ENCODE results near the gene SEZ6. TPM values are rescaled to one million over a fixed set of nuclear protein-coding genes. Genes with fewer than 3 reads are reported as not detected.

Gene SEZ6
- total RNA-seq, 4 donors from 2014 or later: 0.42 to 0.83 (median 0.52) TPM; not detected in 1

GRCh38 chr17:29020576-29020975, 14.7 kb upstream of the SEZ6 start:
- no peak for DNase-seq (ENCODE audit: extremely low spot score)
- intact Hi-C loops (cut with DNase I): no loop called here
- WGBS: 64% methylated on average over 8 of the region's 8 CpGs
- TF ChIP-seq CTCF (IDR thresholded peaks at IDR 0.05) (no peak), POLR2A (IDR thresholded peaks at IDR 0.05; ENCODE audit: low read depth) (no peak), EP300 (IDR thresholded peaks at IDR 0.05) (no peak), POLR2AphosphoS5 (IDR thresholded peaks at IDR 0.05) (no peak)
- H3K36me3 ChIP-seq: no peaks in the 10 kb centered on the region
- H3K4me1 ChIP-seq: peaks cover 9 to 11% (median 9%) of the 10 kb centered on the region in 4 donors
- H3K27me3 ChIP-seq: peaks cover 0 to 53% (median 13%) of the 10 kb centered on the region in 4 donors
- H3K9me3 ChIP-seq: no peaks in the 10 kb centered on the region
- H3K4me3 ChIP-seq: no peak overlapping the region
- H3K27ac ChIP-seq (replicated peaks in 1 of 4): no peak overlapping the region

GRCh38 chr17:29019475-29020181, 13.8 kb upstream of the SEZ6 start:
- no peak for TF ChIP-seq POLR2AphosphoS5 (IDR thresholded peaks at IDR 0.05)
- TF ChIP-seq POLR2A (IDR thresholded peaks at IDR 0.05; ENCODE audit: low read depth): no peak
- no peak for TF ChIP-seq CTCF (IDR thresholded peaks at IDR 0.05)
- no peak for TF ChIP-seq EP300 (IDR thresholded peaks at IDR 0.05)
- Histone ChIP-seq H3K36me3 (no peaks in the 10 kb centered on the region), H3K4me1 (peaks cover 9 to 11% (median 9%) of the 10 kb centered on the region in 4 donors), H3K9me3 (no peaks in the 10 kb centered on the region), H3K27me3 (peaks cover 0 to 49% (median 13%) of the 10 kb centered on the region in 4 donors), H3K4me3 (peak overlapping the region in 1 of 4 donors; percentile 17), H3K27ac (replicated peaks in 1 of 4) (no peak overlapping the region)
- intact Hi-C loops (cut with DNase I): no loop called here
- DNase-seq (ENCODE audit: extremely low spot score): no peak
- WGBS: 20% methylated on average over 38 of the region's 39 CpGs

GRCh38 chr17:29018788-29019474, 13.1 kb upstream of the SEZ6 start:
- DNase-seq (ENCODE audit: extremely low spot score): no peak
- Histone ChIP-seq H3K4me3 (no peak overlapping the region), H3K36me3 (no peaks in the 10 kb centered on the region), H3K27ac (replicated peaks in 1 of 4) (no peak overlapping the region), H3K9me3 (no peaks in the 10 kb centered on the region), H3K27me3 (peaks cover 0 to 49% (median 13%) of the 10 kb centered on the region in 4 donors), H3K4me1 (peaks cover 9 to 11% (median 9%) of the 10 kb centered on the region in 4 donors)
- no peak for TF ChIP-seq EP300 (IDR thresholded peaks at IDR 0.05)
- intact Hi-C loops (cut with DNase I): no loop called here
- WGBS: 47% methylated on average over 5 of the region's 6 CpGs

GRCh38 chr17:29016345-29017210, 10.7 kb upstream of the SEZ6 start:
- H3K27me3 ChIP-seq: peaks cover 0 to 49% (median 13%) of the 10 kb centered on the region in 4 donors
- 69% methylated on average over 8 of the region's 13 CpGs for whole genome bisulfite sequencing

More at GRCh38 chr17:29016345-29017210, 10.7 kb upstream of the SEZ6 start:
- no peak overlapping the region for H3K4me3 ChIP-seq
- no peak for DNase-seq (ENCODE audit: extremely low spot score)
- TF ChIP-seq CTCF (IDR thresholded peaks at IDR 0.05) (no peak), POLR2AphosphoS5 (IDR thresholded peaks at IDR 0.05) (no peak), EP300 (IDR thresholded peaks at IDR 0.05) (no peak), POLR2A (IDR thresholded peaks at IDR 0.05; ENCODE audit: low read depth) (no peak)
- no peak overlapping the region for H3K27ac ChIP-seq (replicated peaks in 1 of 4)
- no peaks in the 10 kb centered on the region for H3K36me3 ChIP-seq
- H3K4me1 ChIP-seq: peaks cover 9 to 11% (median 9%) of the 10 kb centered on the region in 4 donors
- no peaks in the 10 kb centered on the region for H3K9me3 ChIP-seq
- intact Hi-C loops (cut with DNase I): no loop called here

All from esophagus muscularis mucosa (tissue), 4 donors.